GM19193 (cell line): ENCODE measurements around the gene INTS14.

Experiments used
- POLR2A ChIP-seq: IDR thresholded peaks from 4 replicates; pipeline ENCODE4 v1.6.1; 2011; ENCODE audit not compliant: insufficient read depth, insufficient read length; ENCODE audit errors: extremely low read depth

Gene INTS14

GRCh38 chr15:65610871-65611718, at the start of gene INTS14:
Gene INTS14 (minus strand): TSS chr15:65611131. CDS start chr15:65607380, 3,751 bp downstream.
- peak; percentile 91 for TF ChIP-seq POLR2A

GRCh38 chr15:65659502-65660052, 48.6 kb upstream of the INTS14 start:
- no peak for TF ChIP-seq POLR2A

GRCh38 chr15:65655457-65655856, 44.5 kb upstream of the INTS14 start:
- TF ChIP-seq POLR2A = no peak

DNA sequence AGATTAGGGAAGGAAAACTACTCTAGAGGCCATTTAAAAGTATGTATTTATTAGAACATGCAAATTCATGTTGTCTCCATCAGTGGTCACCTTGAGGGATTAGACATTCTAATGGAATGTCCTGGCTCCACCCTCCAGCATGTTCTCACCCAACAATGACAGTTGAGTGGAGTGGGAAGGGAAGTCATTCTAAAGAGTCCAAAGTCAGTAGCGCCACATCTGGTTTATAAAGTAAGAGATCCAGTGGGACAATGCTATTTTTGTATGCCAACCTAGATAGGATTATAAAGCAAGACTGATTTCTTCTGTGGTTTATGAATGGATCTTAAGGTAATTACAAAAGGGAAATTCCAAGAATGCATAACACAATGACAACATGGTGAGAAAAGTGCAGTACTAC, 44.1 kb upstream of the INTS14 start:
- no peak for TF ChIP-seq POLR2A

- TF ChIP-seq POLR2A = no peak
Measured at GRCh38 chr15:65653801-65654521, 43.0 kb upstream of the INTS14 start.

DNA sequence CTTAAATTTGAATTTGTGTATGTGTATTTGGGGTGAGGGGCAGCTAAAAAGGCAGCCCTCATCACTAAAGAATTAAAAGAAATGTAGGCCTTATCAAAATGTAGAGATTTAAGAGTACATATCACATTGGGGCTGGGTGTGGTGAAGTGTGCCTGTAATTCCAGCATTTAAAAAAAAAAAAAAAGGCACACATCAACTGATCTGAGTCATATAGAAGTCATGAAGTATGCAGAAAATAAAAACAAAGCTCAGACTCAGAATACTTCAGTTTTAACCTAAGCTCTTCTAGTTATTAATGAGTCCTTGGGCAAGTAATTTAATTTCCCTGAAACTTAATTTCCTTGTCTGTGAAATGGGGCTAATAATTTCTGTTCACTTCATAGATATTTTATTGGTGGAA, 42.4 kb upstream of the INTS14 start:
- no peak for TF ChIP-seq POLR2A

DNA sequence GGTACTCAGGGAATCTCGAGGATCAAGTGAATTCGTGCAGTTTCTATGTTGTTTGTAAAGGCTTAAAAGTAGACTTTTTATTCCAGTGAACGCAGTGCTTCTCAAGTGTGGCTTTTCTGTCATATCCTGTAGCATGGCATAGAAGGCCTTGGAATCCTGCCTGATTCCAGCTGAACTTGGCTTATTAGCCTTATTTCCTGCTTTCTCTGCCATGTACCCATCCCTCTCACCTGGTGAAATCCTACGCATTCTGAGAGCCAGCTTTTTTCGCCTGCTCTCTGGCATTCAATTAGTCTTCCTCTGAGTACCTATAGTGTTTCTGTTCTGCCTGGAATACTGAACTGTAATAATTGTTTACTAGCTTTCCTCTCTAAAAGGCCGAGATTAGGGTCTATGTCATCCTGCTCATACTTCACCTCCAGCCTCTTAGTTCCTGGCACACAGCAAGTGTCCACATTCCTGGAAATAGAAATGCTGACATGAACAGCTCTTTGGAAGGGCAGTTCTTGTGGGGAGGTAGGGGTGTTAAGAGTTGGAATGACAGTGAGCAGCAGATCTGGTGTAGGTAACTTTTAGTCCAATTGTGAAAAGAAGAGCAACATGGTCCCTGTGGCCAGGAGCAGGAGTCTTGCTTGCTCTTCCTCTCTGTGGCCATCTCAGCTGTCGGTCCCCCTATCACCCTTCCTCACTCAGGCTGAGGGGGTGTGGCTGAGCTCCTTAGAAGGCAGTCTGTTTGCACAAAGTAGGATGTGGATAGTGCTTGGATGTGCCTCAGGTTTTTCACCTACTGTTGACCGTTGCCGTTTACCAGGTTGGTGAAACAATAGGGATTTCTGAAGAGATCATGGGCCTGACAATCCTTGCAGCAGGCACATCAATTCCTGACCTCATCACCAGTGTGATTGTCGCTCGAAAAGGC, 41.2 kb upstream of the INTS14 start:
- TF ChIP-seq POLR2A = peak; percentile 27

DNA sequence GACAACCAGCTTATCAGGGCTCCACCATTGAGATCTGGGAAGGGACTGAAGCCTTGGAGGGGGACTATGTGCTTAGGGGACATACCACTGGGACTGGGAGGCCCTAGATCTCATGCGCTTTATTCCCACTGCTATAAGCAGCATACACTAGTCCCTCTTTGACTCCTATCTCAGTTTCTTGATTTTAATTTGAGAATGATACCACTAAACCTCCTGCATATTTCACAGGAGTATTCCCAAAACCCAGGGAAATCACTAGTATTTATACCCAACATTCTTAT, 40.1 kb upstream of the INTS14 start:
- TF ChIP-seq POLR2A = no peak

- no peak for TF ChIP-seq POLR2A
Measured at GRCh38 chr15:65650312-65651041, 39.5 kb upstream of the INTS14 start.

DNA sequence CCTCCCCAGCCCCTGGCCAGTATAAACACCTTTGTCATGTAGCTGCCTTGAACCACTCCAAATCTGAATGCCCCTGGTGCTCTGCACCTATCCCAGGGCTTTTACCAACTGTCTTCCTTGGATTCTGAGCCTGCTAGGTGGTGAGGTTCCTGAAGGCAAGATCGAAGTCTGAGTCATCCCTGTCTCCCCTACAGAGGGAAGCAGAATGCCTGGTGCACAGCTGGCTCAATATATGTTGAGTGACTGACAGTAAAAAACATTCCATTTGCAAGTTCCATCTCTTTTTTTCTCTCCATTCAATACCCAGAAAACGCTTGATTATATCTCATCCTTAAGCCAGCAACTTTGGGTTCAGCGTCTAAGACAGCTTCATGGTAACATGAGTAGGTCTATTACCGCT, 35.6 kb upstream of the INTS14 start:
- TF ChIP-seq POLR2A = no peak

- no peak for TF ChIP-seq POLR2A
Measured at GRCh38 chr15:65645392-65645791, 34.5 kb upstream of the INTS14 start.

DNA sequence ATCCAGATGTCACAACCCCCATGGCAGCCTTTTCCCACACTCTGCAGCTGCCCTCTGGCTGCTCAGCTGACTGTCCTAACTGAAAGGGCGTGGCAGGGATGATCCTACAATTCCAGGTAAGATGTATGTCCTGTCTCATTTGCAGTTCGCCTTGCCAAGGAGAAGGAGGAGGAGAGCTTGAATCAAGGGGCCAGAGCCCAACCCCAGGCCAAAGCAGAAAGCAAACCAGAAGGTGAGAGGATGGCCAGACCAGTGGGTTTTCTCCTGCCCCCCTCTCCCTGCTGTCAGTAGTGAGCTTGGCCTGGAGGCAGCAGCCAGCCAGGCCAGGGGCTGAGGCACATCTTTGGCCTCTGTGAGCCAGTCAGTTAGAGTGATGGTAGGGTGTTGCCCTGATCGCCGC, 33.4 kb upstream of the INTS14 start:
- TF ChIP-seq POLR2A = no peak

DNA sequence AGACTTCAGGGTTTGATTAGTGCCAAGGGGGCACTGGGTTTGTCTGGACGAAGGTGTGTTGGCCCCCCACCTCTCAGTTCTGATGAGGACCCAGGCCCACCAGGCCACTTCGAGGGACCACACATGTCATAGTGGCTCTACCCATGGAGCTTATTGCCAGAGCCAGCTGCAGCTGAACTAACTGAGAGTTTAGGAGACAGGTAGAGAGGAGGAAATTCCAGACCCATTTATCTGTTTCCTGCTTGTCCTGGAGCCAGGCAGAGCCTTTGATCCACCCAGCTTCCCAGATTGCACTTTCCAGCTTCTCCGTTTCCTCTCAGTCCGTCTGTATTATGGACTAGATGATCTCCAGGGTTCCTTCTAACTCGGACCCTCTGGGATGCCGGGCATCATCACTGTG, 31.7 kb upstream of the INTS14 start:
- no peak for TF ChIP-seq POLR2A

GRCh38 chr15:65641768-65642475, 31.0 kb upstream of the INTS14 start:
- no peak for TF ChIP-seq POLR2A
